NCI-H2196 treated with DMSO at 0.1 percent for 48 hours (cell line): Measurements from ENCODE around the gene SELENOK.

ENCODE experiments used
- DNase-seq: peaks from one replicate; lab custom pipeline; 2025; ENCODE audit not compliant: unreplicated experiment; lab: John Stamatoyannopoulos, UW

The SELENOK gene

DNA sequence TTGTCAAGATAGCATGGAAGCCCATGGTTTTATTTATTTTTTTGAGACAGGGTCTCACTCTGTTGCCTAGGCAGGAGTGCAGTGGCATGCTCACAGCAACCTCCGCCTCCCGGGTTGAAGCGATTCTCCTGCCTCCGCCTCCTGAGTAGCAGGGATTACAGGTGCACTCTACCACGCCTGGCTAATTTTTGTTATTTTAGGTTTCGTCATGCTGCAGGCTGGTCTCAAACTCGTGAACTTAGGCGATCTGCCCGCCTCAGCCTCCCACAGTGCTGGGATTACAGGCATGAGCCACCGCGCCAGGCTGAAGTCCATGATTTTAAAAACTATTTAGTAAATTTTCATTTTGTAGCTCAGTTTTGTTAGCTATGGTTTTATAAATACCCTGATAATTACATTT lies 7.0 kb downstream of the SELENOK start:
- no peak for DNase-seq

- DNase-seq, result no peak
Observed at GRCh38 chr3:53883008-53883407, 8.7 kb downstream of the SELENOK start.

- DNase-seq, result peak; percentile 16
Observed at GRCh38 chr3:53881691-53882593, 9.7 kb downstream of the SELENOK start, which contains the start of gene ACTR8. Gene ACTR8, minus strand, starts transcription at chr3:53882152. Its CDS starts 51 bp downstream, at chr3:53882101.

GRCh38 chr3:53880396-53881345 lies 11.0 kb downstream of the SELENOK start:
- no peak for DNase-seq

DNA sequence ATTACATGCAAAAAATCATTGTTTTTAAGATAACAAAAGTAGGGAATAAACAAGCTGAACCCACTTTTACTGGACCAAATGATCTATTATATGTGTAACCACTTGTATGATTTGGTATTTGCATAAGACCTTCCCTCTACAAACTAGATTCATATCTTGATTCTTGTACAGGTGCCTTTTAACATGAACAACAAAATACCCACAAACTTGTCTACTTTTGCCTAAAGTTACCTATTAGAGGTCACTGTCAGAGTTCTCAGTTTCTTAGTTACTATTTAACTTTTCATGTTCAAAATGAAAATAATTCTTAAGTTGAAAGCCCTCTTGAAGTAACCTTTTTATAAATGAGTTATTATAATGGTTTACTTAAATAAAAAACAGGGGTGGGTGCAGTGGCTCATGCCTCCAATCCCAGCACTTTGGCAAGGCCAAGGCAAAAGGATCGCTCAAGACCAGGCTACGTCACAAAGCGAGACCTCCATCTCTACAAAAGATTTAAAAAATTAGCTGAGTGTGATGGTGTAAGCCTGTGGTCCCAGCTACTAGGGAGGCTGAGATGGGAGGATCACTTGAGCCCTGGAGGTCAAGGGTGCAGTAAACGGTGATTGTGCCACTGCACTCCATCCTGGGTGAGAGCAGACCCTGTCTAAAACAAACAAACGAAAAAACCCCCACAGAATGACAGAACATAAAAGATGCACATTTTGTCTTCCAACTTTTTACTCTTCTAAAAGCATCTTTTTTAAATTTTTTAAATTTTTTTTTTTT lies 25.7 kb downstream of the SELENOK start:
- no peak for DNase-seq

- no peak for DNase-seq
Observed at GRCh38 chr3:53863145-53863544, 28.5 kb downstream of the SELENOK start.

- DNase-seq, result no peak
Observed at GRCh38 chr3:53862241-53862640, 29.4 kb downstream of the SELENOK start.

GRCh38 chr3:53860196-53860595 lies 31.5 kb downstream of the SELENOK start:
- no peak for DNase-seq

GRCh38 chr3:53859178-53859577 lies 32.5 kb downstream of the SELENOK start:
- no peak for DNase-seq

DNA sequence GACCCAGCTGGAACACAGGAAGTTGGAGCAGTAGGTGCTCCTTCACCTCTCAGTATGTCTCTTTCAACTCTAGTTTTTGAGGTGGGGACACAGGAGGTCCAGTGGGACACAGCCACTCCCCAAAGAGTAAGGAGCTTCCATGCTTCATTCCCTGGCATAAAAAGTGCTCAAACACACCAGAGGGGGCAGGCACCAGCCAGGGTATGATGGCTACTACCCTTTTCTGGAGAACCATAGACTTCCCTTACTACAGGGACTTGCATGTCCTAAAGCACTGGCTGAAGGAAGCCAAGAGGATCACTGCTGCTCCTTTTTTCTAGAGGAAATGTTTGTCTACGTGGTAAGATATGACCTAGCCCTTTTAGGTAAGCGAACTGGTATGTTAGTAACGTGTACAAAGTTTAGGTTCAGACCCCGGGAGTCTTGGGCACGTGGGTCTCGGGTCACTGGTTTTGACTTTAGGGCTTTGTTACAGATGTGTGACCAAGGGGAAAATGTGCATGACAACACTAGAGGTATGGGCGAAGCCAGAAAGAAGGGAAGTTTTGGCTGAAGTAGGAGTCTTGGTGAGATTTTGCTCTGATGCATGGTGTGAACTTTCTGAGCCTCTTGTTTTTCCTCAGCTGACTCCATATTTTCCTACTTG lies 33.4 kb downstream of the SELENOK start:
- DNase-seq, result no peak

DNA sequence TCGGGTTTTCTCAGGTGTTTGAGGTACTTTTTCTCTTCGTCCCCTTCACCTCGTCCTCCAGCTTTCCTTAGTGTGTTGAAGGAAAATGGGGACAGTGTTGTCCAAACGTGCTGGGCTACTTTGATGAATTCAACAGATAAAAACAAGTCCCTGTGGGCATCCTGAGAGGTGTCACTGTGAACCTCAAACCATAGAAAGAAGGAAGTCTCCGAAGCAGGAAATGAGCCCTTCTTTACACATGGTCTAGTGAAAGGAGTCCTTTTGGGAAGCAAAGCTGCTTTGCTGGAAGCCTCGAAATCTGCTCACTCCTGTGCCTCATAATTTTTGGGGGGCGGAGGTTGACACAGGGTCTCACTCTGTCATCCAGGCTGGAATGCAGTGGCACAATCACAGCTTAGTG lies 34.7 kb downstream of the SELENOK start:
- DNase-seq, result no peak

DNA sequence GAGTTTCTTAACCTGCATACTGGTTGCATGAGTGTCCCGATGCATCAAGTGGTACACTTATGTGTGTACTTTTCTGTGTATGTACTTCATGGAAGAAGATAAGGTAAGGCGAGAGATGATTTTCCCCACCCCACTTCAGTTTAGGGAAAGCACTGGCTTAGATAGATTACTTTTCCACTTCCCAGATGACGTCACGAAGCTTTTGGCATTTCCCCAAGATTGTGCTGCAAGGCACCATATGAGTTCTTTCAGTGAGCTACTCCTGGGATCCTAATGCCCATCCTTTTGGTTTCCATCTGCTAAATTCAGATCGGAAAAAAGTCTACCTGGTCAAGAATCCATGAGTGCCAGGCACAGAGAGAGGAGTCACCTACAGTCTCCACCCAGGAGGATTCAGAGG lies 40.8 kb downstream of the SELENOK start:
- no peak for DNase-seq

- no peak for DNase-seq
Observed at GRCh38 chr3:53849916-53850315, 41.7 kb downstream of the SELENOK start.

DNA sequence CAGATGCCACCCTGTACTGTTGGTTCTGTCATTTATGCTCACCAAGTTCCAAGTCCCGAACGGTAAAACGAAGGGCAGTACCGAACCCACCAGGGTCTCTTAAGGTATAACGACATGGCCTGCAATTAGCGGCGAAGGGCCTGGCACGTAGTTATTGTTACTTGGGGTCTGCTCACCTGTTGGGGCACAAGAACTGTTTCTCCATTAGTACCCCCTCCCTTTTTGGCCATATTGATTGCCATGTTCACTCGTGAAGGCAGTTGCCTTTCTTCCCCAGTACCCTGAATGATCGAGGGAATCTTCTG lies 44.9 kb downstream of the SELENOK start:
- no peak for DNase-seq

GRCh38 chr3:53846134-53846850 lies 45.4 kb downstream of the SELENOK start, which contains the start of the genes CHDH and IL17RB:
Gene CHDH, minus strand, starts transcription at chr3:53846419. Its CDS starts 22,411 bp downstream, at chr3:53824008.
Gene IL17RB, plus strand, starts transcription at chr3:53846568. Its CDS starts 21 bp downstream, at chr3:53846589.
- peak; percentile 48 for DNase-seq

DNA sequence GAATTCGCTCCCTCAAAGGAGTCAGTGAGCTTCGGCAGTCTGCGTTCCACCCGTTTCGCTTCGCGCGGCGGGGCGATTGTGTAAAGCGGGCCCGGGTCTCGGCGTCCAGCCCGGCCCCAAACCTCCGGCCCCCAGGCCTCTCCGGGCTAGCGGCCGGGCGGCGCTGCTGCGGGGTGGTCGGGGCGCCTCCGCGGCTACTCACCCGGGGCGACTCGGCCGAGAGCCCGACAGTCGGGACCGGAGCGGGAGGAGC lies 45.9 kb downstream of the SELENOK start:
- DNase-seq, result no peak

DNA sequence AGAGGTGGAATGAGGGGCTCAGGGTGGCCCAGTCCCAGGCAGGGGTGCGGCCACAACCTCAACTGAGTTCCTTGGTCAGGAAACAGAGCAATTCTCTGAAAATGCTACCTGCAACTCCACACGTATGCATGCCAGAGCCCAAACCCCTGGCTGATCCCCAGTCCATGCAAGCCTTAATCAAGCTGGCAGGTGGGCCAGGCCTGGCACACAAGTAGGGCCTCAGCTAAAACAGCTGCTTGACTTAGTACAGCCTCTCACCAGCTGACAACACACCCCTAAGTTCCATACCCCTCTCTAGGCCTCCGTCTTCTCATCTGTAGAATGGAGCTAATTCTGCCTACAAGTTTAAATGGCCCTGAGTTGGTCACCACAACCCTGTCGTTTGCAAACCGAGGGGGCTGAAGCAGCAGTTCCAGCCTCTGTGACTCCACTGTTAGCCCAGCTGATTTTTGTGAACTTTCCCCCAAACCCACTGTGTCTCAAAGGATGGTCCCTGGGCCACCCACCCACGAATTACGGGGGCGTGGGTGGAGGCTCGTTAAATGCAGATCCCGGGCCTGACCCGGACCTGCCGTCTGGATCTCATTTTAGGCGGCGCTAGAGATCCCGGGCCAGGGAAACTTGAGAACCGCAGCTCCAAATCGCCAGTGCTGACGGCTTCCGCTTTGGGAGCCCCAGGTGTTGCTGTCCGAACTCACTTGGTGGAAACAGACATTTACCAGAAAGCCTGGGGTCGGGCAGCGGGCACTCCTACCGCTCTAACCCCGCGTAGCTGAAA lies 46.4 kb downstream of the SELENOK start:
- no peak for DNase-seq

GRCh38 chr3:53844262-53845102 lies 47.2 kb downstream of the SELENOK start:
- DNase-seq, result no peak
